H1 (cell line): ENCODE measurements around the gene ALG14. TPM values are rescaled to one million over a fixed set of nuclear protein-coding genes. Genes with fewer than 3 reads are reported as not detected.

ENCODE experiments used
- CTCF ChIA-PET: fragments of 300-600 bp; sonication (Branson Sonifier 250); formaldehyde crosslinking; loops from one replicate; lab custom pipeline; 2021; ENCODE audit not compliant: partially characterized antibody; lab: Charles Lee
- POLR2A ChIA-PET: fragments of 300-600 bp; sonication (Branson Sonifier 250); formaldehyde crosslinking; loops from one replicate; lab custom pipeline; 2021; ENCODE audit warnings: inconsistent platforms; ENCODE audit not compliant: partially characterized antibody; lab: Charles Lee
- DNase-seq, 2 experiments: peaks; one replicate each; pipeline versions ENCODE4 v3.0.0 to v3.0.0-alpha.2; 2010 to 2022; ENCODE audit warnings: low spot score in 2 of 2, low read depth in 1 of 2, mixed read lengths in 1 of 2
- FAIRE-seq: peaks from 2 replicates; lab custom pipeline; 2011; peaks lifted over from hg19 to GRCh38; lab: Jason Lieb, UNC
- H2AFZ ChIP-seq: 2 replicates; pipeline ENCODE4 v1.8.1; 2012; ENCODE audit warnings: low read length, inconsistent platforms
- H2AK5ac ChIP-seq: 2 replicates; pipeline ENCODE4 v1.6.1; 2013; ENCODE audit warnings: low read depth, low read length
- H2BK120ac ChIP-seq: replicated peaks from 2 replicates; pipeline ENCODE3; 2013; ENCODE audit warnings: low read depth, low read length, inconsistent platforms
- H2BK12ac ChIP-seq: 2 replicates; pipeline ENCODE4 v1.6.1; 2013; ENCODE audit warnings: low read depth, low read length
- H2BK15ac ChIP-seq: 2 replicates; pipeline ENCODE4 v1.6.1; 2013; ENCODE audit warnings: low read length
- H2BK20ac ChIP-seq: 2 replicates; pipeline ENCODE4 v1.6.1; 2013; ENCODE audit warnings: low read length
- H2BK5ac ChIP-seq: 2 replicates; pipeline ENCODE4 v1.6.1; 2013; ENCODE audit warnings: low read depth, low read length
- H3K14ac ChIP-seq: 2 replicates; pipeline ENCODE4 v1.6.1; 2013; ENCODE audit warnings: inconsistent platforms; ENCODE audit not compliant: insufficient read length
- H3K18ac ChIP-seq: 2 replicates; pipeline ENCODE4 v1.6.1; 2013; ENCODE audit warnings: low read length; ENCODE audit errors: extremely low read depth
- H3K23ac ChIP-seq: 2 replicates; pipeline ENCODE4 v1.6.1; 2013; ENCODE audit warnings: inconsistent platforms; ENCODE audit not compliant: insufficient read length
- H3K23me2 ChIP-seq: 2 replicates; pipeline ENCODE4 v1.6.1; 2013; ENCODE audit warnings: low read depth, low read length
- H3K27ac ChIP-seq: 2 replicates; pipeline ENCODE4 v1.6.1; 2011; ENCODE audit warnings: low read depth, low read length, inconsistent platforms
- H3K27me3 ChIP-seq, 4 experiments: replicated peaks in 1 of 4; 1 replicate in 1 of 4; 2 replicates in 3 of 4; pipeline versions ENCODE4 v1.6.1 to v1.8.1; 2011 to 2013; ENCODE audit warnings: low read length in 3 of 4, mild to moderate bottlenecking in 3 of 4, inconsistent platforms in 2 of 4, mixed read lengths in 2 of 4, moderate library complexity in 1 of 4; ENCODE audit not compliant: control insufficient read depth in 3 of 4, insufficient read depth in 3 of 4; ENCODE audit errors: extremely low read depth in 1 of 4
- H3K36me3 ChIP-seq, 4 experiments: 2 replicates each; pipeline versions ENCODE4 v1.6.1 to v1.8.1; 2011 to 2013; ENCODE audit warnings: mild to moderate bottlenecking in 4 of 4, low read length in 3 of 4, moderate library complexity in 2 of 4, control low read depth in 1 of 4, inconsistent platforms in 1 of 4; ENCODE audit not compliant: insufficient read depth in 4 of 4, control insufficient read depth in 2 of 4
- H3K4ac ChIP-seq: replicated peaks from 2 replicates; pipeline ENCODE3; 2013; ENCODE audit warnings: low read length, low read depth, mixed read lengths, inconsistent platforms; ENCODE audit not compliant: insufficient read length
- H3K4me1 ChIP-seq, 4 experiments: replicated peaks in 1 of 4; 1 replicate in 1 of 4; 2 replicates in 3 of 4; pipeline versions ENCODE4 v1.6.1 to v1.8.1; 2011 to 2013; ENCODE audit warnings: low read length in 3 of 4, inconsistent platforms in 2 of 4, mixed read lengths in 1 of 4; ENCODE audit not compliant: insufficient read depth in 4 of 4, control insufficient read depth in 3 of 4
- H3K4me2 ChIP-seq, 2 experiments: 2 replicates each; pipeline versions ENCODE4 v1.6.1 to v1.8.1; 2011 to 2013; ENCODE audit warnings: low read depth in 2 of 2, low read length in 2 of 2, control low read depth in 1 of 2, inconsistent platforms in 1 of 2, mild to moderate bottlenecking in 1 of 2; ENCODE audit not compliant: insufficient read depth in 1 of 2
- H3K4me3 ChIP-seq, 4 experiments: fragments of 200-600, 300-600 bp in 1 of 4; sonication (generic), shearing (Covaris generic), sonication (Bioruptor Twin) in 1 of 4; 2 replicates each; pipeline versions ENCODE4 v1.5.1 to v1.8.1; 2011 to 2016; ENCODE audit warnings: low read length in 4 of 4, low read depth in 3 of 4, control low read depth in 2 of 4, inconsistent platforms in 2 of 4, mild to moderate bottlenecking in 2 of 4, mixed read lengths in 1 of 4, moderate library complexity in 1 of 4; ENCODE audit not compliant: insufficient read depth in 2 of 4; ENCODE audit errors: extremely low read depth in 1 of 4
- H3K56ac ChIP-seq: replicated peaks from 2 replicates; pipeline ENCODE3; 2013; ENCODE audit warnings: low read depth, mild to moderate bottlenecking, mixed read lengths, low read length, inconsistent platforms; ENCODE audit not compliant: insufficient read length
- H3K79me1 ChIP-seq: 2 replicates; pipeline ENCODE4 v1.6.1; 2013; ENCODE audit warnings: low read depth, low read length, control low read depth
- H3K79me2 ChIP-seq, 2 experiments: 2 replicates each; pipeline versions ENCODE4 v1.6.1 to v1.8.1; 2012 to 2013; ENCODE audit warnings: low read length in 2 of 2, mild to moderate bottlenecking in 2 of 2, inconsistent platforms in 1 of 2; ENCODE audit not compliant: insufficient read depth in 2 of 2, control insufficient read depth in 1 of 2
- H3K9ac ChIP-seq, 4 experiments: replicated peaks in 1 of 4; 1 replicate in 1 of 4; 2 replicates in 3 of 4; pipeline versions ENCODE4 v1.6.1 to v1.8.1; 2011 to 2013; ENCODE audit warnings: low read depth in 3 of 4, low read length in 3 of 4, control low read depth in 2 of 4, mild to moderate bottlenecking in 2 of 4, moderate library complexity in 2 of 4, inconsistent platforms in 1 of 4; ENCODE audit errors: extremely low read depth in 1 of 4
- H3K9me3 ChIP-seq, 2 experiments: 2 replicates each; pipeline versions ENCODE4 v1.6.1 to v1.8.1; 2012 to 2013; ENCODE audit warnings: mild to moderate bottlenecking in 2 of 2, moderate library complexity in 2 of 2, control low read depth in 1 of 2, inconsistent platforms in 1 of 2, low read depth in 1 of 2, low read length in 1 of 2, mixed read lengths in 1 of 2; ENCODE audit not compliant: insufficient read depth in 2 of 2
- H4K20me1 ChIP-seq, 2 experiments: replicated peaks in 1 of 2; 2 replicates each; pipeline versions ENCODE3 to v1.8.1; 2011 to 2013; ENCODE audit warnings: inconsistent platforms in 2 of 2, low read length in 2 of 2, mild to moderate bottlenecking in 1 of 2; ENCODE audit not compliant: insufficient read depth in 2 of 2, control insufficient read depth in 1 of 2
- H4K5ac ChIP-seq: 2 replicates; pipeline ENCODE4 v1.6.1; 2013; ENCODE audit warnings: low read length, low read depth, mixed read lengths, inconsistent platforms; ENCODE audit not compliant: insufficient read length
- H4K8ac ChIP-seq: 2 replicates; pipeline ENCODE4 v1.8.0; 2013; ENCODE audit warnings: mild to moderate bottlenecking, moderate library complexity, low read length, inconsistent platforms; ENCODE audit not compliant: insufficient read depth; ENCODE audit errors: extremely low read depth
- H4K91ac ChIP-seq: replicated peaks from 2 replicates; pipeline ENCODE3; 2013; ENCODE audit warnings: low read length, mixed read lengths, inconsistent platforms; ENCODE audit not compliant: insufficient read length
- CBX8 ChIP-seq: fragments of 300-800, 300-1000 bp; sonication (generic); IDR thresholded peaks from 2 replicates; pipeline ENCODE4 v1.7.1; 2016; ENCODE audit warnings: low read depth, low read length, borderline replicate concordance
- E2F6 ChIP-seq: IDR thresholded peaks from 2 replicates; pipeline ENCODE4 v1.6.1; 2012; ENCODE audit warnings: inconsistent platforms
- EGR1 ChIP-seq: IDR thresholded peaks from 2 replicates; pipeline ENCODE4 v1.6.1; 2011; ENCODE audit warnings: low read depth, low read length, borderline replicate concordance
- JUND ChIP-seq: IDR thresholded peaks from 2 replicates; pipeline ENCODE4 v1.6.1; 2011; ENCODE audit warnings: mild to moderate bottlenecking, improper control_type of control experiment, low read length
- POLR2A ChIP-seq, 2 experiments: IDR thresholded peaks; 1 replicate in 1 of 2; 2 replicates in 1 of 2; pipeline ENCODE4 v1.6.1; 2011; ENCODE audit warnings: low read depth in 2 of 2, low read length in 2 of 2, mild to moderate bottlenecking in 2 of 2; ENCODE audit errors: control extremely low read depth in 1 of 2
- SP4 ChIP-seq: IDR thresholded peaks from 2 replicates; pipeline ENCODE4 v1.6.1; 2012; ENCODE audit warnings: low read length, inconsistent platforms
- TBP ChIP-seq: IDR thresholded peaks from 2 replicates; pipeline ENCODE4 v1.6.1; 2011; ENCODE audit warnings: low read depth, low read length, improper control_type of control experiment
- WGBS, 2 experiments: shearing (Covaris generic) in 1 of 2; methylation state at CpG; one replicate each; pipeline versions ENCODE4 v1.1.6 to v1.1.7; 2013 to 2015; ENCODE audit warnings: low lambda C conversion rate in 2 of 2, mixed read lengths in 2 of 2, inconsistent platforms in 1 of 2, low coverage in 1 of 2, missing lambda C conversion rate in 1 of 2; ENCODE audit not compliant: insufficient replicate concordance in 2 of 2, insufficient coverage in 1 of 2, insufficient read length in 1 of 2; ENCODE audit errors: extremely low coverage in 1 of 2, missing lambda C conversion rate in 1 of 2; 5-methylcytosine and 5-hydroxymethylcytosine counted together
- polyA plus RNA-seq, 7 experiments: library from polyadenylated mRNA; depleted of rRNA in 3 of 7; stranded (reverse) in 5 of 7; unstranded in 2 of 7; fragments of >200 nt in 5 of 7; fragments of 200-250 nt in 2 of 7; gene quantifications; 1 replicate in 5 of 7; 2 replicates in 1 of 7; 4 replicates in 1 of 7; pipeline versions ENCODE4 v1.2.1 to v1.2.3, GENCODE V29; 2011 to 2013; ENCODE audit warnings: missing spikeins in 2 of 7, mixed read lengths in 2 of 7
- total RNA-seq: library from RNA; stranded (reverse); fragmentation: NEBNext Ultra II Directional; extraction: Animal tissue kit (Norgen Biotek cat#: 25700); gene quantifications from 2 replicates; pipeline ENCODE4 v1.2.1, GENCODE V29; 2021

ALG14 gene
- total and polyA plus RNA-seq, 2 of the 8 experiments (the other 6 are each of a cell fraction or from before 2014, with no cell fraction given), result 0.95 to 1.3 TPM

- no peak for TF ChIP-seq CBX8
- no peak for TF ChIP-seq JUND
- TF ChIP-seq EGR1, result no peak
- no peak for TF ChIP-seq TBP
- TF ChIP-seq POLR2A (IDR thresholded peaks at IDR 0.05; ENCODE audit: control extremely low read depth in 1 of 2, low read depth in 2 of 2, low read length in 2 of 2), result no peak
- TF ChIP-seq E2F6, result no peak
- TF ChIP-seq SP4, result no peak
- DNase-seq, result no peak
These were observed 130.3 kb downstream of the ALG14 start for GRCh38 chr1:94942171-94943128.

More at GRCh38 chr1:94942171-94943128, 130.3 kb downstream of the ALG14 start:
- CTCF ChIA-PET, result interaction anchor here (4.9 kb wide), 1 partner anchor 88 kb away, joined by 20 read pairs; no protein-coding TSS in a partner anchor
- Histone ChIP-seq H2AFZ (no peak overlapping the region), H3K9me3 (no peaks in the 10 kb centered on the region), H3K79me2 (no peaks in the 10 kb centered on the region), H3K79me1 (no peaks in the 10 kb centered on the region), H2BK12ac (no peak overlapping the region), H3K23me2 (no peaks in the 10 kb centered on the region), H3K4ac (no peak overlapping the region), H3K9ac (no peak overlapping the region), H3K27ac (no peak overlapping the region), H3K18ac (no peak overlapping the region), H2BK5ac (no peak overlapping the region), H2BK120ac (no peak overlapping the region), H2AK5ac (no peak overlapping the region), H3K27me3 (no peaks in the 10 kb centered on the region), H3K56ac (no peak overlapping the region), H3K14ac (no peak overlapping the region), H3K36me3 (no peaks in the 10 kb centered on the region), H3K4me3 (no peak overlapping the region), H3K4me1 (peaks cover 0 to 4% (median 3%) of the 10 kb centered on the region in 4 experiments; a peak in 2 of 7 replicates), H4K5ac (no peak overlapping the region), H4K20me1 (no peaks in the 10 kb centered on the region), H3K23ac (no peak overlapping the region), H4K91ac (no peak overlapping the region), H4K8ac (no peak overlapping the region), H2BK20ac (no peak overlapping the region; the same call in 1 of the 2 replicates), H3K4me2 (no peak overlapping the region), H2BK15ac (no peak overlapping the region)
- POLR2A ChIA-PET, result no interaction called here
- 87% methylated on average over 8 of the region's 8 CpGs; no CpG with 5 or more reads in 1 of the 2 experiments for WGBS, 2 experiments
- no peak for FAIRE-seq
